ENCODE measurements around the gene NSD2.
"Not testable (repeated sequence)": the region's sequence is repeated elsewhere in the genome, so short reads cannot be mapped to it uniquely, and the experiment has no call there.

The NSD2 gene

GRCh38 chr4:1987721-1988326 is 116.6 kb downstream of the NSD2 start:
- FAIRE-seq: no peak

- FAIRE-seq: no peak
Measured at GRCh38 chr4:1988327-1988724, 117.1 kb downstream of the NSD2 start.

GRCh38 chr4:1989533-1990347 is 118.5 kb downstream of the NSD2 start:
- no peak for FAIRE-seq

GRCh38 chr4:1990348-1990645 is 119.1 kb downstream of the NSD2 start:
- no peak for FAIRE-seq

- FAIRE-seq: no peak
Measured at GRCh38 chr4:1990676-1991075, 119.5 kb downstream of the NSD2 start.

GRCh38 chr4:1991087-1991486 is 119.9 kb downstream of the NSD2 start:
- no peak for FAIRE-seq

GRCh38 chr4:1991596-1992434 is 120.6 kb downstream of the NSD2 start:
- no peak for FAIRE-seq

GRCh38 chr4:1992468-1993168 is 121.4 kb downstream of the NSD2 start:
- FAIRE-seq: no peak

GRCh38 chr4:1993169-1993516 is 122.0 kb downstream of the NSD2 start:
- no peak for FAIRE-seq

GRCh38 chr4:1993718-1994516 is 122.7 kb downstream of the NSD2 start:
- not testable (repeated sequence) for FAIRE-seq

- FAIRE-seq: no peak
Measured at GRCh38 chr4:1994938-1995337, 123.7 kb downstream of the NSD2 start.

GRCh38 chr4:1996866-1997611 is 125.8 kb downstream of the NSD2 start:
- no peak for FAIRE-seq

GRCh38 chr4:1997712-1998111 is 126.5 kb downstream of the NSD2 start:
- FAIRE-seq: no peak

GRCh38 chr4:1998296-1998695 is 127.1 kb downstream of the NSD2 start:
- no peak for FAIRE-seq

- FAIRE-seq: not testable (repeated sequence)
Measured at GRCh38 chr4:1999308-1999707, 128.1 kb downstream of the NSD2 start.

- FAIRE-seq: not testable (repeated sequence)
Measured at GRCh38 chr4:2003361-2003760, 132.2 kb downstream of the NSD2 start.

- FAIRE-seq: no peak
Measured at GRCh38 chr4:2006367-2006766, 135.2 kb downstream of the NSD2 start.

- FAIRE-seq: no peak
Measured at GRCh38 chr4:2006956-2007653, 135.9 kb downstream of the NSD2 start.

GRCh38 chr4:2007804-2008670 is 136.8 kb downstream of the NSD2 start:
- no peak for FAIRE-seq

GRCh38 chr4:2008671-2008920 is 137.4 kb downstream of the NSD2 start:
- FAIRE-seq: no peak

All from colon (tissue), 2 donors.